HG02884 (cell line): Measurements from ENCODE around the gene INCA1.

Experiments used
- ATAC-seq: cut with Tn5 transposase; IDR thresholded peaks from one replicate; pipeline ENCODE4 v1.9.1; 2021; ENCODE audit warnings: mild to moderate bottlenecking, moderate library complexity; ENCODE audit not compliant: unreplicated experiment

INCA1 gene

GRCh38 chr17:4972322-4972721 lies 25.0 kb downstream of the INCA1 start:
- no peak for ATAC-seq

DNA sequence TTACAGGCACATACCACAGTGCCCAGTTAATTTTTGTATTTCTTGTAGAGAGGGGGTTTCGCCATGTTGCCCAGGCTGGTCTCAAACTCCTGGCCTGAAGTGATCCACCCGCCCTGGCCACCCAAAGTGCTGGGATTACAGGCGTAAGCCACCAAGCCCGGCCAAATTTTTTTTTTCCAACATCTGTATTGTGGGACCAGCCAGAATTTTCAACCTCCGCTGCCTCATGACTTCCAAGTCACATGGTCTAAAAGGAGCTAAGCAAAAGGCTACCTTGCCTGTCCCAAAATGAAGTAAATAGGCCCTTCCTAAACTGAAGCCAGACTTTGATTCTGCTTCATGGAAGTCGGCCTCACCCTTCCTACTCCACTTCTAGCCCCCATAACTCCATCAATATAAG lies 25.5 kb downstream of the INCA1 start:
- ATAC-seq, result no peak

GRCh38 chr17:4970273-4970672 lies 27.0 kb downstream of the INCA1 start:
- no peak for ATAC-seq

DNA sequence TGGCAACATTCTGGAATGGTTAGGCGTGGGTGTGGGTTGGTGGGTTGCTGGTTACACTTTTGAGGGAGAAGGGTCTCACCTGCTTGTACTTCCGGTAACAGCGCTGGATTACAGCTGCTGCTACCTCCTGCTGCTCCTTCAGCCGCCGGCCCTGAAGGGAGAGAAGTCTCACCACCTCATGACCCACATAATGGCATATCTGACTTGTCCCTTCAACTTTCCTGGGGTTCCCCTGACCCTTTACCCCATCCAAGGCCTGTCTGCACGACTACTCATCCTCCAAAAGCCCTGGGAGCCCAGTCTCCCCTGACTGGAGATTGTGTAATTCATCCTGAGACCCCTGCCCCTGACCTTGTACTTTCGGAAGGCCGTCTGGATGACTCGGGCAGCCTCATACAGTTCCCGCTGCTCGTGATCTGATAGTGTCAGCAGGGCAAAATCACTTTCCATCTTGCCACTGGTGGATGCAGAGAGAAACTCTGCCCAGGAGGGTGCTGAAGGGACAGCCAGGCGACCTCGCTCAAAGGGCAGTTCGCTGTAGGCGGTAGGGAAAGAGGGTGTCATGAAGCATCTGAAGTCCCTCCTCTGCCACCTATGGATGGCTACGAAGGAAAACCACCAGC lies 27.7 kb downstream of the INCA1 start:
- no peak for ATAC-seq

- no peak for ATAC-seq
Observed at GRCh38 chr17:4969047-4969550, 28.2 kb downstream of the INCA1 start.

DNA sequence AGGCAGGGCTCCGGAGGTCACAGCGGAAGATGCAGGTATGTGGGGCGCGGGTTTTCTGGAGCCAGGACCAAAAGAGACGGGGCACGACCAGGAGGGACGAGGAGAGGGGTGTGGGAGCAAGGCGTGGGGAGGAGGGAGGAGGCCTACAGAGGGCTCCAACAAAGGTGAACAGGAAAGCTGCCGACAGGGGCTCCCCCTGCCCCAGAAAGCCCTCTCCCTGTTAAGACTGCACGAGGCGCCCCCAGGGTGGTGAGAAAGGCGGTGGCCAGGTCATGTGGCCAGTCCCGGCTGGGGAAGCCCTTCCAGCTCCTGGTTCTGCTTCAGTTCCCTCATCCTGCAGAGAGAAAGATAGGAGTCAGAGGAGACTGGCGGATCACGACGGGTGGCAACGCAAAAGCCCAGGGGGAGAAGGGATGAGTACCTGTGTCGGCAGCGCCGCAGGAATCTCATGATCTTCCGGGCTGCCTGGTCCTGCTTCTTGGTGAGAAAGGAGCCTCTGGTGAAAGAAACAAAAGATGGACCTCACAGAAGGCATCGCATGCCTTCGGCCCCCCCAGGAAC lies 28.8 kb downstream of the INCA1 start:
- no peak for ATAC-seq

GRCh38 chr17:4967539-4968485 lies 29.5 kb downstream of the INCA1 start, which contains the start of gene SPAG7:
Gene SPAG7 (minus strand): TSS chr17:4967817. CDS start chr17:4967804, 13 bp downstream.
- ATAC-seq, result peak; percentile 51

GRCh38 chr17:4966844-4967538 lies 30.3 kb downstream of the INCA1 start:
- peak; percentile 72 for ATAC-seq

DNA sequence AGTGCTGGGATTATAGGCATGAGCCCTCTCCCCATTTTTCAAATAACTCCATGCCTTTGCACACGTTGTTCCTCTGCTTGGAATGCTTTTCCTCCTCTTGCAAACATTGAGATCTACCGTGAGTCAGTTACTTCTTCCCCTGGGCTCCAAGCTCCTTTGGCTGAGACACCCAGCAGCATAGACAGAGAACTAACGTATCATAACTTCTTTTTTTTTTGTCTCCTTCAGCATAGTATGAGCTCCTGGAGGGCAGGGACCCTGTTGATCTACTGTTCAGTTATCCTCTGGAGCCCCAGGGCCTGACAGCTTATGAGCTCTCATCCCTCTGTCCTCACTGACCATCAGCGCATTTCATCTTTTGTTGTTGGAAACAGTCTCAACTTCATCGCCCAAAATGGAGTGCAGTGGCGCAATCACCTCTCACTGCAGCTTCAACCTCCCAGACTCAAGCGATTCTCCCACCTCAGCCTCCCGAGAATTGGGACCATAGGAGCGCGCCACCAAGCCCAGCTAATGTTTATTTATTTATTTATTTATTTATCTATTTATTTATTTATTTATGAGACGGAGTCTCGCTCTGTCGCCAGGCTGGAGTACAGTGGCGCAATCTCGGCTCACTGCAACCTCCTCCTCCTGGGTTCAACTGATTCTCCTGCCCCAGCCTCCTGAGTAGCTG lies 31.9 kb downstream of the INCA1 start:
- ATAC-seq, result no peak

DNA sequence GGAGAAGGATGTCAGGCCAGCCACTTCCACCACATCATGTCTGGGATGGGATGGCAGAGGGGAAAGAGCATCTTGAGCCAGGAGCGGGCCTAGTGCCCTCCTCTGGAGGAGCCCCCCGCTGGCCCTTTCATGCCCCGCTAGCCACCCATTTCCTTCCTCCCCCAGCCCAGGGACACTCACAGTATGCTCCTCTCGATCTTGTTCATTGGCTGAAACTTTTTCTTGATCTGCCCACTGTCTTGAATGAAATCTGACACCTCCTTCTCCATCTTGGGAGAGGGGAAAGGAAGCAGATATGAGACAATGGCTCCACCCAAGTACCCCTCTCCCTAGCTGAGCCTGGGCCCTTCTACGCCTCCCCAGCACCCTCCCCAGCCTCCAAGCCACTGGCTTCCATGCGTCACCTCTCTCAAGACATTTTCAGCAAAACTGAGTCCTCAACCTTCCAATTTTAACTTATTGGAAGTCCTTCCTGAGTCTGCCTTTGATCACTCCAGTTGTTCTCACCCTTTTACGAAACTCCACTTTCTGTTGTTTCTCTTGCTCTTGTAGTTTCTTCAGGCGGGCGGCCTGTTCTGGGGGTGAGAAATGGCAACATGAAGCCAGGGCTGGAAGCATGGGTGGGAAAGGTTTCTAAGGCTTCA lies 36.9 kb downstream of the INCA1 start:
- no peak for ATAC-seq

DNA sequence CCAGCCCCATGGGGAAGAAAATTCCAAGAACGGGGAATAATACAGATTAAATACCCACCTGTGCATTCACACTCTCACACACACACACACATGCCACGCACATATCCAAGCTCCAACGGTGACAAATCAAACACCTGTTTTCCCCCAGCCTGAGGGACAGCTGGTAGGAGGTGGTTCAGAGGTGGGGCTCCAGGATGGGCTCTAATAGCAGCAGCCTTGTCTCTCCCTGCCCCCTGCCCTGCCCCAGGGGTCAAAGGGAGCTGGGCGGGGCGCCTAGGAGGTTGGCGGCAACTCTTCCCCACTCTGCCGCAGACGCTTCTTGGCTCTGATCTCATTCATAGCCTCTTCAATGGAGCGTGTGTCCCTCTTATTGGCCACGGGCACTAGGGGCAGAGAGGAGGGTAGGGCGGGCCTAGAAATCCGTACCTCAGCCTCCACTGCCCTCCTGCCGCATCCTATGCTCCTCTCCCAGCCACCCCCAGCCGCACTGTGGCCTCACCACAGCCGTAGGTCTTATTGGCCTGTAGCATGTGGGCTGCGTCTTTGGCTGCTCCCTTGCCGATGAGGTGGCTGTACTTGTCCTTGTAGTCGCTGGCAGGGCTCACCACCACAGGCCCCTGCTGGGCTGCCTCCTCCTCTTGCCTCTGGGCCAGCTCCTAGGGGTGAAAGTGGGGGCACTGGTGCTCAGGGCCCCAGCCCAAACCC lies 37.9 kb downstream of the INCA1 start:
- no peak for ATAC-seq

DNA sequence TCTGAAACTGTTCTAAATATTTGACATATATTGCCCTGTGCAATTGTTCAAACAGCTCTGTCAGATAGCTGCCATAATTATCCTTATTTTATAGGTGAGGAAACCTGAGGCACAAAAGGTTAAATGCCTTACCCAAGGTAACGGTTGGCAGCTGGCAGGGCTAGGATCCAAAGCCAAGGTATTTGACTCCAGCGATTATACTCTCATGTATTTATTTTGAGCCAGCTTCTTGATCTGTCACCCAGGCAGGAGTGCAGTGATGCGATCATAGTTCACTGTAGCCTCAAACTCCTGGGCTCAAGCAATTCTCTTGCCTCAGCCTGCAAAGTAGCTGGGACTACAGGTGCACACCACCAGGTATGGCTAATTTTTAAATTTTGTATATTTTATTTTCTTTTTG lies 39.2 kb downstream of the INCA1 start:
- ATAC-seq, result no peak

- no peak for ATAC-seq
Observed at GRCh38 chr17:4956493-4957061, 40.7 kb downstream of the INCA1 start.

GRCh38 chr17:4955091-4955490 lies 42.2 kb downstream of the INCA1 start:
- no peak for ATAC-seq

DNA sequence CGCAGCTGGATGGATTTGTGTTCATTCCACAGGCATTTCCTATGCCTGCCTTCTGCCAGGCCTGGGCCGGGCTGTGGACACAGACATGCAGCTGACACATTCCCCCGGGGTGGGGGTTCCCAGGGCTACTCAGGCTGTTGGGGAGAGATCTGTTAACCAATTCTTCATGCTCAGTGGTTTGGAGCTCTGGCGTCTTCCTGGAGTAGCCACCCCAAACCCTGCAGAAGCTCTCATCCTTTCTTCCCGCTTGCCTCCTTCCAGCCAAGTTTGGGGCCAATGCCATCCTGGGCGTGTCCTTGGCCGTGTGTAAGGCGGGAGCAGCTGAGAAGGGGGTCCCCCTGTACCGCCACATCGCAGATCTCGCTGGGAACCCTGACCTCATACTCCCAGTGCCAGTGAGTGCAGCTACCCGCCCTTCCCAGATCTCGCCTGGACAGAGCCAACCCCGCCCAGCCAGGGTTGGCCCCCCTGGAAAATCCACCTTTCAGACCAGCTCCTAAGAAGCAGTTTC lies 43.8 kb downstream of the INCA1 start:
- ATAC-seq, result no peak

DNA sequence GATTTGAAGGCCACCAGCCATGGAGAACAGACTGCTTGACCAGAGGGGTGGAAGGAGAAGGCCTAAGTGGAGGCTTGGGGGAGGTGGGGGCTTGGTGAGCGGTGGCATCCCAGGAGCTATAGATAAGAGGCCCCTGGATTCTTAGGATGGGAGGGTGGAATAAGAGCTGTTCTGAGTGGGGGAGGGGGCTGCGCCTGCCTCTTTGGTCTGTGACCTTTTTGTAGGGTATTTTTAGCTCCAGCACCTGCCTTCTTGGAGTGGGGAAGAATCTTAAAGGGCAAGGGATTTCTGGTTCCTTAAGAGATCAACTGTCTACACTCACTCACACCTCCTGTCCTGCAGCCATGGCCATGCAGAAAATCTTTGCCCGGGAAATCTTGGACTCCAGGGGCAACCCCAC lies 45.8 kb downstream of the INCA1 start:
- no peak for ATAC-seq

DNA sequence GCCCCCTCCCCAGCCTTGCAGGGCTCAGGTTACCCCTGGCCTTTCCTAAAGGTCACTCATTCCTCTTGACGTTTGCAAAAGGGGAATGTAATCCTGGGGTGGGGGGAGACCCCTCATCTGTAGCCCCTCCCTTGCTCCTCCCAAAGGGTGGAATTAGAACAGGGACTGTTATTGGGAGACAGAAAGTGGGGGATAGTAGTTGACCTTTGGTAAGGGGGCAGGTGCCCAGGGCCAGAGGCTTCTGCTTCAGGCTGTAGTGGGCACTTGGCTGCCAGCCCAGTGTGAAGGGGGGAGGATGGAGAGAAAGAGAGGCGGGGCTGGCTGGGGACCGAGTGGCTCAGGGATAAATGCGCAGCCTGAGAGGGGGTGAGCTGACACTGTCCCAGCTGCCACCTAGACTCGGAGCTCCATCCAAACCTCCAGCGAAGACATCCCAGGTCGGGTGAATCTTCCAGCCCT lies 46.5 kb downstream of the INCA1 start, which contains the start of gene ENO3:
TSS of gene ENO3 (plus strand) at position 374 of the 459 bp plus-strand sequence. CDS start 711 bp downstream, outside the sequence.
- no peak for ATAC-seq

- ATAC-seq, result no peak
Observed at GRCh38 chr17:4950075-4950745, 47.1 kb downstream of the INCA1 start.
